Fibroblast of skin of right biceps (primary cell): Measurements from ENCODE around the gene CFAP298.

ENCODE experiments used
- DNase-seq: peaks from one replicate; pipeline ENCODE4 v3.0.0-alpha.2; 2013

CFAP298 gene

DNA sequence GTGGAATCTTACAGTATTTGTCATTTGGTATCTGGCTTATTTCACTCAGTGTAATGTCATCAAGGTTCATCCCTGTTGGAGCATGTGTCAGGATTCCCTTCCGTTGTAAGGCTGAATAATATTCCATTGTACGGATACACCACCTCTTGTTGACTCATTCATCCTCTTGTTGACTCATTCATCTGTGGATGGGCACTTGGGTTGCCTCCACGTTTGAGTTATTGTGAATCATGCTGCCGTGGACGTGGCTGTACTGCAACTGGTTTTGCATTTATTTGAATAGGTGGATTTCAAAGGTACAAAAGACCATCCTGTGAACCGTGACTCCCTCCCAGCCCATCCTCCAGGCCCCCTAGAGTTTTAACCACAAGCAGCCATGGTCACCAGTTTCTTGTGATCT, 15.0 kb downstream of the CFAP298 start:
- DNase-seq, result peak; percentile 91

DNA sequence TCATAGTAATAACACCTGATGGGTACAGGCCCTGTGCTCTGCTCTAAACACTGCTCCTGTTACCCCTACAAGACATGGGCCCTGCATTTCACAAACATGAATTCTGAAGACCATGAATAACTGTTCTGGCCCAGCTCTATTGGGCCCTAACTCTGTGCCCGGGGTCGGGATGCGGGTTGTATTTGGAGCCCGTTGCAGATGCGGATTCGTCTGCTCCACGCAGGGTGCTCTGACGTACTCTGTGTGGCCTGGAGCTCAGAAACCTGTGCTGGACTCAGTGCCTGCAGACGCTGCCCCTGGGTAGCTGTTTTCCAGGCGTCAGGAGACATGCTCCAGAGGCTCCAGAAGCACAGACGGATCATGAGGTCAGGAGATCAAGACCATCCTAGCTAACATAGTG, 16.7 kb downstream of the CFAP298 start:
- DNase-seq, result no peak

DNA sequence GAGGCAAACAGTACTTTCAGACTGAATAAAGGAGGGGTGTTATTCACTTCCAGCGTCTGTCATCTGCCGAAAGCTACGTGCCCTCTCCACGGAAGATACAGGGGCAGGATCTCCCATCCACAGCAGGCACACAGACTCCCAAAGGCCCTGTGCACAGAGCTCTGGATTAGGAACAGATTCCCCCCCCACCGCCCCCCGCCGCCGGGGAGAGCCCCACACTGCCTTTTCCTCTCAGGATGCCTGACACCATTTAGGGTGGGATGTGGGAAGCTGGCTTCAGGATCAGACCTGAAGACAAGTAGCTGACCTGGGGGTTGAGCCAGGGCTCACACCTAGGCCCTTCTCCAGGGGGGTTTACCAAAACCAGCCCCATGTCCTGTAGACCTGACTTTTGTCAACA, 18.5 kb downstream of the CFAP298 start:
- no peak for DNase-seq

DNA sequence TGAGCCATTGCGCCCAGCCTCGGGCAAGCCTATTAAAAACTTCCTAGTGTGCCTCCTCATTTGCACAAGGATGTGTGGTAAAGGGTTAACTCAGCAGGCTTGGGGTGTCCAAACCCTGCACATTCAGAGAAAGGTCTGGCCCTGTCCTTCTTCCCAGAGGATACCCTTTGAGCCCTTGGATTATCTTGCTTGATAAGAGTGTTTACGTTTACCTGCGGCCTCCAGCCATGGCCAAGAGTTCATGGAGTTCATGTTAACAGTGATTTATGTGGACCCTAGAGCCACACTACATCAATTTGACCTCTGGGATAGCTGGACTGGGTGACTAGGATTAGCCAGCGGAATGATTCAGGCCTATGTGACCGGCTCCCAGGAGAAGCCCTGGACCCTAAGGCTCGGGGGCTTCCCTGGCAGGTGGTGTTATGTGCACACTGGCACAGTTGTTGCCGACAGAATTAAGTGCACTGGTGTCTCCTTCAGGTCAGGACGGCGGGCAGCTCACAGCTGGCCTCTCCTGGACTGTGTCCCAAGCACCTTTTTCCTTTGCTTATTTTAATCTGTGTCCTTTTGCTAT, 19.2 kb downstream of the CFAP298 start:
- no peak for DNase-seq

DNA sequence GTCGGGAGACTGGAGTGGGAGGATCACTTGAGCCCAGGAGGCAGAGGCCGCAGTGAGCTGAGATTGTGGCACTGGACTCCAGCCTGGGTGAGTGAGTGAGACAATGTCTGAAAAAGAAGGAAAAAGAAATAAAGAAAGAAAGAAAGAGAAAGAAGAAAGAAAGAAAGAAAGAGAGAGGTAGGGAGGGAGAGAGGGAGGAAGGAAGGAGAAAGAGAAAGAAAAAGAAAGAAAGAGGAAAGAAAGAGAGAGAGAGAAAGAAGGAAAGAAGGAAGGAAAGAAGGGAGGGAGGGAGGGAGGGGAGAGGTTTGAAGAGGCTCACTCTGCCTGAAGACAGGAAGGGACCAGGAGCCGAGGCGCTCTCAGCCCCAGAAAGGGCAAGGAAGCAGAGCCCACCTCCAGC, 22.0 kb downstream of the CFAP298 start:
- no peak for DNase-seq

DNA sequence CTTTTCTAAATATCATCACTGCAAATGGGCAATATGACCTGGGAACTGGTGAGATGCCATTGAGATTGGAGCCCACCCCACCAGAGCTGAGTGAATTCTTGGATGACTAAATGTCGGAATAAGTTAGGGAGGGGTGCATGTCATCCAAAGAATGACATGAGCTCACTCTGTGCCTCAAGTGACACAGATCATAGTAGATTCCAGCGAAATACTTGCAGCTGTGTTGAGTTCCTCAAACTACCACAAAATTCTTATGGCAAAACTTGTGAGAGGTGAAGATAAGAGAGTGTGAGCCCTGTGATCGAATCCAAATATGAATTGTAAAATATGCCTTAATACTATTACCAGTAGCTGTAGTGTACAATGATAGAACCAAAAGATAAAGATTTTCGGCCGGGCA, 24.5 kb downstream of the CFAP298 start:
- no peak for DNase-seq

DNA sequence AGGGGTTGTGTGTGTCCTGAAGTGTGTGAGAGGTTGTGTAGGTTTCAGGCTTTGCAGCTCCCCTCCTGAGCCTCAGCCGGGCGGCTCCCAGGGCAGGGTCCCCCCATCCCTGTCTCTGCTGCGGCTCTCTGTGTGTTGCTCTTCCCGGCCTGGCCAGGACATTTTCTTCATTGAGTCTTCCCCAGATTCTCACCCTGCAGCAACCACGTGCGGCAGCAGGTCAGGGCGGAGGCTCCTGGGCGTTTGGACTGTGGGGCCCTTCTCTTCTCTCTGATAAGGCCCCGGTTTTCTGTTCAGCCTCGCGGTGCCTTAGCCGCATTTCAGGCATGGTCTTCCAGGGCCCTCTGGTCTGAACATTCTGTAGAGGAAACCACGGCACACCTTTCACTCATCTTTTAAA, 25.1 kb downstream of the CFAP298 start:
- DNase-seq, result no peak

DNA sequence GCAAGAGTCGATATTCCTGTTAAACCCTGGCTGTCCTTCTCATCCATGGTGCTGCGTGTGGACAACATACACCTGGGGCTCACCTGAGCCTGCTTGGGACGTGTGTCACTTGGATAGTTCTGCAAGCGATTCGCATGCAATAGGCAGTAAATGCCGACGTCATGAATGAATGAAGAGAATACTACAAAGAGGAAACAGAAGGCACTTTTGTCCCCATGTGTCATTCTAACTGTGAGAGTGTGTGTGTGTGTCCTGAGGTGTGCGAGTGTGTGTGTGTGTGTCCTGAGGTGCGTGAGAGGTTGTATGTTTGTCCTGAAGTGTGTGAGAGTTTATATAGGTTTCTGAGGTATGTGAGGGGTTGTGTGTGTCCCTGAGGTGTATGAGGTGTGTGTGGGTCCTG, 26.2 kb downstream of the CFAP298 start:
- no peak for DNase-seq

DNA sequence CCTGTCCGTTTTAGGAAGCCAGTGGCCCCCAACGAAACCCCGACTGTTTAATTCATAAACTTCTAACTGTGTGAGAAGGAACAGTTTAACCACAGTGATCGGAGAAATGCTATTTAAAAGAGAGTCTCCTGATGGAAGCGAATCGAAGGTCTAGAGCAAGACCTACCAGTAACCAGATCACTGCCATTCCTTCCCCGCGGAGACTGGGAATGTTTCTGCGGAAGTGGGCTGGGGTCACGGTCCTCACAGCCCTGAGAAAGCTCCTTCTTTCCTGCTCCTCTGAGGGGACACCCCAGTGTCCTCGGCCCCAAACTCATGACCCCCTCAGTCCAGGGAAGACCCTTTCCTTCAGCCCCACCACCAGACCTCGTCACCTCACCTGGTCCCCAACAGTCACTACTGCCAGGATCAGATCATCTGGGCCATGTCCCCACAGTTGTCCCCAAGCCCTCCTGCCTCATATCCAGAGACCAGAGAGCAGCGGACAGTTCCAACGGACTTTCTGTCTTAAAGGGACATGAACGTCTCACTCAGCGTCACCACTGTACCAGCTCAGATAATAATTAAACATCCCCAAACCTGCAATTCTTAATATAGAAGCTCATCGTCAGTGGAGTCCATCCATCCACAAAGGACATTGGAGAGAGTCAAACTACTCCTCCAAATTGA, 27.0 kb downstream of the CFAP298 start, which contains the start of gene TCP10L:
TCP10L (minus strand) TSS at position 482 of the 669 bp plus-strand sequence. CDS start 1,219 bp downstream, outside the sequence.
- DNase-seq, result no peak

DNA sequence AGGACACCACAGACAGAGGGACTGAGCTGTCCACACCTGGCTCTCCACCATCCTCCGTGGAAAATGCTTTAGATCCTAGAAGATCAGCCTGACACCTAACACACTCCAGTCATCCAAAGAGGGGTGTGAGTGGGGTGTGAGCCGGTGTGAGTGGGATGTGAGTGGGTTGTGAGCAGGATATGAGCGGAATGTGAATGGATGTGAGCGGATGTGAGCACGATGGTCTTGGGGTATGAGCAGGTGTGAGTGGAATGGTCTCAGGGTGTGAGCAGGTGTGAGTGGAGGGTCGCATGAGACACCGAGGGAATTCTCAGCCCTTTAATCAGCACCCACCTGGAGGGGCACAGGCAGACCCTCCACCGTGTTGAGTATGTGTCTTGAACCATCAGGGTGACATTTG, 27.7 kb downstream of the CFAP298 start:
- no peak for DNase-seq

DNA sequence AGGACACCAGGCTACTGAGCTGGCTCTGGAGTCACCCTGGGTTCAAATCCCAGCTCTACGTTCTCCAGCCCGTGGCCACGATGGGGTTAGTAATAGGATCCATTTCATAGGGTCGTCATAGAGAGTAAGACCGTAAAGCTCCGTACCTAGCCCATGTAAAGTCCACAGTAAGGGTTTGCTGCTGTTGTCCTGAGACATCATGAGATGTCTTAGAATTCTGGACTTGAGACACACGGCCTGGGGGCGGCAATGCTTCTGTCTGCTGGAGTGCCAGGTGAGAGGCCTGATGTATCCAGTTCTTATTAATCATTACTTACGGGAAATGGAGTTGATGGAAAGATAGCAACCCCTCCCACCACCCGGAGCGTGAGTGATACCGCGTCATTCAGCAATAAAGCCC, 30.4 kb downstream of the CFAP298 start:
- no peak for DNase-seq

DNA sequence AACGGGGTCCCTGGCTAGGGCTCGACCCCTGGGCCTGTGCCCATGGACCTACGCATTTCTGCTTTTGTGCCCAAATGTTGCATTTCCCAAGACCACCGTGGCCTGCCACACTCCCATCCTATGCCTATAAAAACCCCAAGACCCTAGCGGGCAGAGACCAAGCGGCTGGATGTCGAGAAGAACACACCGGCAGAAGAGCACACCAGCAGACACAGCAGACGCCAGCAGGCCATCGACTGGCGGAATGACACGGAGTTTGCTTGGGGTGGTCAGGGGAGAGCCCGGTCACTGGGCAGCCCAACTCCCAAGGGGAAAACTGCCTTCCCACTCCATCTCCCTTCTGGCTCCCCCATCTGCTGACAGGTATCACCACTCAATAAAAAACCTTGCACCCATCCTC, 31.2 kb downstream of the CFAP298 start:
- DNase-seq, result no peak

DNA sequence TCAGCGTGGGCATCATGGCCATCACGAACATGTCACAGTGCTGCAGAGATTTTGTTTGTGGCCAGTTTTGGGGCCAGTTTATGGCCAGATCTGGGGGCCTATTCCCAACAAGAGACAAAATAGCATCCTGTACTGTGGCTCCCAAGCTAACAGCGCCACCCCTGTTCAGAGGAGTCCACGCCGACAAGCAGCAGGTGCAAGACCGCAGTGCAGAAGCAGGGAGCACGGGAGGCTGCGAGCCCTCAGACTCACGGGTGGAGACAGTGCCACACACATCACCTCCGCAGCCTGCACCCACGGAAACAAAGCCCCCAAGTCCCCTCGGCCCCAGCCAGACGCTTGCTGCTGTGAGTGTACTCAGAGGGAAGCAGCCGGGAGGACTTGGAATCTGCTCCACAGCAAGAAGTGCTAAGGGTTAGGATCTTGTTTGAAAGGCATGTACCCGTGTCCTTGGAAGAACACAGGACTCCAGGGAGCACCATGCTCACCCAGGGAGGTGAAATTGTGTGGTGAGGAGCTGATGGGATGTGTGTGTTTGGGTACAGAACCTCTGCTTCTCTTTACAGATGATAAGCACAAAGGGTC, 34.0 kb downstream of the CFAP298 start:
- DNase-seq, result no peak

DNA sequence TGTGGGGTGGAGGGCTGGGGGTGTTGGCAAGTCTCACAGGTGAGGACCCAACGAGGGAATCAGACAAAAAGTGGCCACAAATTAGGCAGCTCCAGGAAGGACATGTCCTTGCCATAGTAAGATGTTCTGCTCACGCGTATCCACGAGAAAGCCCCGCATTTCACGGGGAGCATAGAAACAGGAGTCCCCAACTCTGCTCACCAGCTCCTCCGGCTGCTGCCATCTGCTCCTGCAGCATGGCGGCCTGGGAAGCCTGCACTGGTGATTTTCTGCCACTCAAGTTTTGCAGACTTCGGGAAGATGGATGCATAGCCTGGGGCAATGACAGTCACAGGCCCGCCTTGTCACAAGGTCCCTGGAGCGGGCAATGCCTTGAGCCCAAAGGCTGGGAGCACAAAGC, 36.2 kb downstream of the CFAP298 start:
- DNase-seq, result no peak

DNA sequence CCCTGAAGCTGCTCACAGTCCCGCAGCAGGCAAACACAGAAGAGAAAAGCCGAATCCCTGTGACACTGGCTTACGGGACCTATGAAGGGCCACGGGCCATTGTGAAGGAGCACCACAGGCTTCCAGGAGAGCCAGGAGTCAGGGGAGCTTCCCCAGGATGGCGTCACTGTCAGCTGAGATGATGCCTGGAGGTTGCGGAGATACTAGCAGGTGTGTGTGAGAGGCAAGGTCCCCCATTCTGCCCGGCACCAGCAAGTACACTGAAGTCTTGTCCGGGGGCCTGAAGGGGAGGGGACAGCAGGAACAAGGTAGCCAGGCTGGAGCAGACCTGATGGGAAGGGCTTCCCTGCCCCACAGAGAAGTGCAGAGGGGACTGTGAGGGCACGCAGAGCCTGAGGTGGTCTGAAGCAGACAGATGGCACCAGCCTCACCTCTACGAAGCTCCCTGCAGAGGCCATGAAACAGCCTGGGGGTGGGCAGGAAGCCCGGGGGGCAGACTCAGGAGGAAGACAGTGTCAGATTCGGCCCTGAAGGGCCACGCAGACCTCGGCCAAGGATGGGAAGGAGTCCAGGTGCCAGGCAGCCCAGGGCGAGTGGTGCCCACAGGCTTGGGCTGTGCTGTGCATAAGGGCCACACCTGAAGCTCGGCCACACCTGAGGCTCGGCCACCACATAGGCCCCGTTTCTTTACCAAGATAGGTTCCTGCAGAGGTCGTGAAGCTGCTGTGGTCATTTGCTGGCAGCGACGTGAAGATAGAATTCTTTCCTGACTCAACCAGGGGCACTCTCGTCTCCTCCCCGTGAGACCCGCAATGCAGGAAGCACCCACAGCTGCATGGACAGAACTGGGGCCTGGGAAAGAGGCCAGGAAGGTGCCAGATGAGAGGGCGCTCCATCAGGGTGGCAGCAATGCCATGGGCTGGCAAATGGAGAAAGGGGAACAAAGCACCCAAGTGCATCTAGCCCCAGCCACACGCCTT, 36.9 kb downstream of the CFAP298 start:
- no peak for DNase-seq

DNA sequence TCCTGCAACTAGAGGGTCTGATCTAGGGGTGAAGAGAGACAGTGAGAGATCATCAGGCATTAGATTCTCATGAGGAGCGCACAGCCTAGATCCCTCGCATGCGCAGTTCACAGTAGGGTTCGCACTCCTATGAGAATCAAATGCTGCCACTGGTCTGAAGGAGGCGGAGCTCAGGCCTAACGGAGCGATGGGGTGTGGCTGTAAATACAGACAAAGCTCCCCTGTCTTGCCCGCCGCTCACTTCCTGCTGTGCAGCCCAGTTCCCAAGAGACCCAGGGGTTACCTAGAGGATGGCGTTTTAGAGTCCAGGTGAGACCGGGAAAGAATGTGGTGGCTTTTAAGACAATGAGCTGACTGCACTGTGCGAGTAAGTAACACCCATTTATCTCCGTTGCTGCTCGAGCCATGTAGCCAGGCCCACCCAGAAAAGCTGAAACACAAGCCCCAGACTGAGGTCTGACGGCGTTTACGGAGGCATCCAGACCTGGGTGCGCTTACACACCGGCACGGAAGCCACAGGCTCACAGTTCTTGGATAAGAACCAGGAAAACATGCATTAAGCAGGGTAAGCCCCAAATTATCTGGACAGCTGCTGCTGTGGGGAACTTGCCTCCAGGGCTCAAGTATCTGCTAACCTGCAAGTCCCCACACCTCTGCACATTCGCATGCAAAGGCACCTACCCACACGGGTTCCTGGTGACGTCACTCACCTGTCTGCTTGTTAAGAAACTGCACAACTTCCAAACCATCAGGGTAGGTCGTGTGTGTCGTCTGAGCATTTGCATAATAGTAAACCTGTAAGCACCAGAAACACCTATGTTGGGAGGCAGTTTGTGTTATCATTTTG, 39.4 kb downstream of the CFAP298 start:
- DNase-seq, result no peak

DNA sequence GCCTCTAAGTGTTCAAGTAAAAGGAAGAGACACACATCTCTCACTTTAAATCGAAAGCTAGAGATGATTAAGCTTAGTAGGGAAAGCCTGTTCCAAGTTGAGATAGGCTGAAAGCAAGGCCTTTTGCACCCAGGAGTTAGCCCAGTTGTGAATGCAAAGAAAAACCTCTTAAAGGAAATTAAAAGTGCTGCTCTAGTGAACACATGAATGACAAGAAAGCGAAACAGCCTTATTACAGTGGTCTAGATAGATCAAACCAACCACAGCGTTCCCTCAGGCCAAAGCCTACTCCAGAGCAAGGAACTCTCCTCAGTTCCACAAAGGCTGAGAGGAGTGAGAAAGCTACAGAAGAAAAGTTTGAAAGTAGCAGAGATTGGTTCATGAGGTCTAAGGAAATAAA, 41.7 kb downstream of the CFAP298 start:
- DNase-seq, result no peak

DNA sequence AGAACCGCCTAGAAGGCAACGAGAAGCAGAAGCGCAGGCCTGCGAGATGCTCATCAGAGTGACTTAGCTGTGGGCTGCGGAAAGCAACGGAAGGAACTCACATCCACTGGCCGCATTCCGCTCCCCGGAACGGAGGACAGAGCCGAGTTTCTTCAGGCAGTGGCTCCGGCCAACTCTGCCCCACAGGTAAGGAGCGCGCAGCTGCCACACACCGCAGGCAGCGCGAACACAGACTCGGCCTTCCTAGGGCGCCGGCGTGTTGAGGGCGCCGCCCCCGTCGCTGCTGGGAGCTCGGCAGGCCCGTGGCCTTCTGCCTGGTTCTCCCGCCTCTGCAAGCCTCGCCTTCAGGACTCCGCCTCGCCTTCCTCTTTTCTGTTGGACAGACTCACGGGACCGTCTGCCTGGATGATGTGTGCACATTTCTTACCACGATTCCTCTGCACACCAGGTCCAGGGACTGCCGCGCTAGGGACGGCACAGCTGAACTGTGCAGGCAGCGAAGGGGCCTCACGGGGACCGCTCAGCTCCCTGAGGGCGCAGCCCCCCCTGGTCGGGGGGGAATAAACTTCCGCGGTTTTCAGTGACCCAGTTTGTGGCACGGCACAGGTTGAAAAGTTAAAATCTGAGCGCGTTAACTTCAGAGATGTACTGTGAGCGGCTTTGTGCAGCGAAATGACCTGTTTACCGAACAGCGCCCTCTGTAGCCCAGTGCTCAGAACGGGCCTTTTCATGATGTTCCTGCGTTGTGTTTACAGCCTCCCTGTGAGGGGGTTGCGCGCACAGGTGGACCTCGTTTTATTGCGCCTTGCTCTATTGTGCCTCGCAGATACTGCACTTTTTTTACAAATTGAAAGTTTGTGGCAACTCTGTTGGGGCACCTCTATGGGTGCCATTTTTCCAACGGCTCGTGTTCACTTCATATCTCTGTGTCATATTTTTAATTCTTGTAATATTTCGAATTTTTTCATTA, 42.6 kb downstream of the CFAP298 start:
- peak; percentile 72 for DNase-seq

DNA sequence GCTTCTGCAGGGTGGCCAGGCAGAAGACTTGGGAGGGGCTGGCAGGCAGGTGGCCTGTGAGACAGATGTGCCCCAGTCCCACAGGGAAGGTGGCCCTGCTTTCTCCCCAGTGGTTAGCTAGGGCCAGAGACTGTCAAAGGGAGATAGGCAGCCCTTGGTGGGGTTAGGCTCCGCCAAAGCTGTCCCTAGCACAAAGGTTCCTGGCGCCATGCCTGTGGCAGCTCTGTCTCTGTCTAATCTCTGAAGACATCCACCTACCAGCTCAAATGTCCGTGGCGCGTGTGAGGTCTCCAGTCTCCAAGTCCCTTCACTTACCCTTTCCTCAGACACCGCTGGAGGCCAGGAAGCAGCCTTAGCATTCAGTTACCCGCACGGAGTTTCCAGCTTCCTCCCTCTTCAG, 44.6 kb downstream of the CFAP298 start:
- DNase-seq, result no peak

DNA sequence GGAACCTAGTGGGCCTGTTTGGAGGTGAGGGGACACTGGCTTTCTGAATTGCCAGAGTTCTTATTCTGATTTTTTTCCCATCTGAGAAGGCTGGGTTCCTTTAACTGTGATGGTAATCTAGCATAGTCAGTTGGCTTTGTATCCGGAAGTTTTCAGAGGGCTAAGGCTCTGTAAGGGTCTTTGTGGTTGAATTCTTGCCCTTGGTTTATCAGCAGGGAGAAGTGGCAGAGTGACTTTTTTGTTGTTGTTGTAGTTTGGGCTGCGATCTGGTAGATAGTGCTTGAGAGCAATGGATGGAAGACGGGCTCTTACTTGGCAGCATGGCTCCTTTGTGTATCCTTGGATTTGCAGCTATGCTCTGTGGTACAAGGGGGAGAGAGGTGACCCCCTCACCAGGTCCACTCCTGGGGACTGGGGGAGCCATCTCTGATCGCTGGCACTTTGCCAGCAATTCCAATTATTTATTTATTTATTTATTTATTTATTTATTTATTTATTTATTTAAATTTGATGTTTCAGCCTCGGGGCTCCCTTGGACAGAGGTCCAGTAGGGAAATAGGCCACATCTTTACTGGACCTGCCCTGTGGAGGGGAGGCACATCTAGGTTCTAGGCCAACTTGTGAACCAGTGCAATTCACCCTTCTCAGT, 45.3 kb downstream of the CFAP298 start:
- no peak for DNase-seq
